Uterus (tissue), 4 donors: Measurements from ENCODE around the gene ZNF418. TPM values are rescaled to one million over a fixed set of nuclear protein-coding genes. Genes with fewer than 3 reads are reported as not detected.
"Not testable (repeated sequence)": the region's sequence is repeated elsewhere in the genome, so short reads cannot be mapped to it uniquely, and the experiment has no call there.

ENCODE experiments used
- DNase-seq, 2 donors: peaks; one replicate each; pipeline ENCODE4 v3.0.0-alpha.2; 2019 to 2020
- H3K27ac ChIP-seq, 2 donors: fragments of 200-600 bp; sonication (generic); 1 replicate in 1 of 2; 2 replicates in 1 of 2; pipeline ENCODE4 v1.5.1; 2016 to 2018
- H3K27me3 ChIP-seq, 2 donors: fragments of 200-600 bp; sonication (generic); one replicate each; pipeline ENCODE4 v1.5.1; 2018 to 2019; ENCODE audit warnings: control low read depth in 1 of 2
- H3K36me3 ChIP-seq, 2 donors: fragments of 200-600 bp; sonication (generic); one replicate each; pipeline ENCODE4 v1.5.1; 2019; ENCODE audit warnings: control low read depth in 1 of 2
- H3K4me1 ChIP-seq, 2 donors: fragments of 200-600 bp; sonication (generic); one replicate each; pipeline ENCODE4 v1.5.1; 2018 to 2019; ENCODE audit warnings: control low read depth in 1 of 2
- H3K4me3 ChIP-seq, 2 donors: fragments of 200-600 bp; sonication (generic); 1 replicate in 1 of 2; 2 replicates in 1 of 2; pipeline ENCODE4 v1.5.1; 2018 to 2019; ENCODE audit warnings: mild to moderate bottlenecking in 1 of 2
- H3K9me3 ChIP-seq, 2 donors: fragments of 200-600 bp; sonication (generic); one replicate each; pipeline ENCODE4 v1.5.1; 2019; ENCODE audit warnings: control low read depth in 1 of 2
- CTCF ChIP-seq, 4 experiments: fragments of 200-600 bp in 2 of 4; fragments of 450-650 bp in 2 of 4; sonication (generic) in 2 of 4; IDR thresholded peaks; one replicate each; pipeline ENCODE4 v1.5.1; 2016 to 2019; ENCODE audit warnings: antibody characterized with exemption in 4 of 4, mild to moderate bottlenecking in 2 of 4, moderate library complexity in 1 of 4
- POLR2A ChIP-seq, 2 donors: fragments of 450-650 bp; IDR thresholded peaks; one replicate each; pipeline ENCODE4 v1.6.1; 2016; ENCODE audit warnings: antibody characterized with exemption in 2 of 2, mild to moderate bottlenecking in 1 of 2, moderate library complexity in 1 of 2
- intact Hi-C: fragments of 100-400 bp; cut with DNase I; formaldehyde crosslinking; loops from one replicate; pipeline ENCODE4 v1.15.1; 2023; ENCODE audit warnings: low total_unique reads
- total RNA-seq, 4 donors: library from RNA; depleted of rRNA in 3 of 4; stranded (reverse); fragments of >200 nt in 3 of 4; gene quantifications; one replicate each; pipeline versions ENCODE4 v1.1.0 to v1.2.4, GENCODE V29; 2014 to 2023
- donor health status: DM: yes; HTN: yes; CAD: no.

ZNF418 gene
- total RNA-seq, 4 donors from 2014 or later: 0.29 to 15.8 (median 9.8) TPM

DNA sequence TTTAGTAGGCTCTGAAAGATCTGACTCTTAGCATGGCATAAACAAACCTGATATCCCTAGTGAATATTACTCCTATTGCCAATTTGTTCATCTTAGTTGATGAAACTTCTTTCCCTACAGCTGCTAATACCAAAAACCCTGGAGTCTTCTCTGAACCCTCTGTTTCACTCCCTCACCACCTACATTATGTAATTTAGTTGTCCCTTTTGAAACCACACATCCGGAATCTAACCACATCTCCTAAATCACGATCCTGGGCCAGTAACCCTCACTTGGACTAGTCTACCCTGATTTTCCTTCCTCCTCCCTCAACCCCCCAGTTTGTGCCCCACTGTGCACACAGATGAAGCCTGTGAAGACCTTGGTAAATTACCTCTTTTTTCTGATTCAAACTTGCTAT is 11.1 kb upstream of the ZNF418 start:
- no peak for DNase-seq
- H3K27ac ChIP-seq: no peak overlapping the region
- H3K4me1 ChIP-seq: no peaks in the 10 kb centered on the region
- H3K27me3 ChIP-seq: no peaks in the 10 kb centered on the region
- H3K9me3 ChIP-seq: peaks cover 4 to 30% of the 10 kb centered on the region in 2 donors
- H3K36me3 ChIP-seq: no peaks in the 10 kb centered on the region
- intact Hi-C loops: no loop called here
- H3K4me3 ChIP-seq: peak overlapping the region in 1 of 2 donors; percentile 79
- TF ChIP-seq POLR2A (IDR thresholded peaks at IDR 0.05): no peak
- TF ChIP-seq CTCF (IDR thresholded peaks at IDR 0.05): no peak

GRCh38 chr19:57941593-57941992 is 6.4 kb upstream of the ZNF418 start:
- Histone ChIP-seq H3K36me3 (no peaks in the 10 kb centered on the region), H3K4me1 (no peaks in the 10 kb centered on the region), H3K27ac (no peak overlapping the region), H3K9me3 (peaks cover 4 to 60% of the 10 kb centered on the region in 2 donors), H3K27me3 (no peaks in the 10 kb centered on the region), H3K4me3 (no peak overlapping the region)
- intact Hi-C loops: no loop called here
- TF ChIP-seq POLR2A (IDR thresholded peaks at IDR 0.05) (no peak), CTCF (IDR thresholded peaks at IDR 0.05) (no peak)
- DNase-seq: no peak

DNA sequence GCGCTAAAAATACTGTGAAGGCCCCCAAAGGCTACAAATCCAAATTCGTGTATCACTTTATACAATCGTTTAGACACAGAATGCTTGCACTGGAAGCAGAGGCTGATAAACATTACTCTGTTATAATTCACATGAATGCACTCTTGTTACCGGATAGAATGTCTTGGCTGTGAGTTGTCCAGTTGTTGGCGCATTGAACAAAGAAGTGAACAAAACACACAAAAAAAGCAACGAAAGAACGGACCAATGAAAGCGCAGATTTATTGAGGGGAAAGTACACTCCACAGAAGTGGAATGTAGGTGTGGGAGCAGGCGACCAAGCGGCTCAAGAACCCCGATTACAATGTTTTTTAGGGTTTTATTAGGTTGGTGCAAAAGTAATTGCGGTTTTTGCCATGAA is 529 bp upstream of the ZNF418 start:
- H3K27ac ChIP-seq: no peak overlapping the region
- no peaks in the 10 kb centered on the region for H3K36me3 ChIP-seq
- no peak for TF ChIP-seq CTCF (IDR thresholded peaks at IDR 0.05)
- TF ChIP-seq POLR2A (IDR thresholded peaks at IDR 0.05): no peak
- H3K4me3 ChIP-seq: no peak overlapping the region
- H3K4me1 ChIP-seq: no peaks in the 10 kb centered on the region
- intact Hi-C loops: no loop called here
- no peaks in the 10 kb centered on the region for H3K27me3 ChIP-seq
- peaks cover 0 to 45% of the 10 kb centered on the region in 2 donors for H3K9me3 ChIP-seq
- no peak for DNase-seq

- Histone ChIP-seq H3K4me3 (no peak overlapping the region), H3K27me3 (no peaks in the 10 kb centered on the region), H3K9me3 (peaks cover 0 to 50% of the 10 kb centered on the region in 2 donors), H3K4me1 (no peaks in the 10 kb centered on the region), H3K27ac (no peak overlapping the region), H3K36me3 (no peaks in the 10 kb centered on the region)
- intact Hi-C loops: no loop called here
- no peak for DNase-seq
- no peak for TF ChIP-seq CTCF (IDR thresholded peaks at IDR 0.05)
- TF ChIP-seq POLR2A (IDR thresholded peaks at IDR 0.05): no peak
These were observed 7.6 kb downstream of the ZNF418 start for GRCh38 chr19:57927587-57927986.

- H3K27me3 ChIP-seq, H3K4me1 ChIP-seq, intact Hi-C loops, H3K36me3 ChIP-seq: not testable (repeated sequence)
- TF ChIP-seq CTCF (IDR thresholded peaks at IDR 0.05) (peak in 3 of 4 experiments; percentile 23 to 45 (median 33)), POLR2A (IDR thresholded peaks at IDR 0.05) (peak in 1 of 2 donors; percentile 24)
- H3K27ac ChIP-seq: peak within 1 kb of the TSS; percentile 78 to 81
- peaks cover 0 to 33% of the 10 kb centered on the region in 2 donors for H3K9me3 ChIP-seq
- peak; percentile 79 to 86 for DNase-seq
- peak within 1 kb of the TSS; percentile 66 to 93 for H3K4me3 ChIP-seq
These were observed 18.8 kb downstream of the ZNF418 start, which contains the start of gene ZNF417 for GRCh38 chr19:57916168-57916995. ZNF417 (minus strand) TSS chr19:57916592; CDS start chr19:57916411, 181 bp downstream.
